ENCODE results near the gene TEX52. TPM values are rescaled to one million over a fixed set of nuclear protein-coding genes. Genes with fewer than 3 reads are reported as not detected.

The TEX52 gene
- total RNA-seq, 1 donor from 2014 or later, result not detected

DNA sequence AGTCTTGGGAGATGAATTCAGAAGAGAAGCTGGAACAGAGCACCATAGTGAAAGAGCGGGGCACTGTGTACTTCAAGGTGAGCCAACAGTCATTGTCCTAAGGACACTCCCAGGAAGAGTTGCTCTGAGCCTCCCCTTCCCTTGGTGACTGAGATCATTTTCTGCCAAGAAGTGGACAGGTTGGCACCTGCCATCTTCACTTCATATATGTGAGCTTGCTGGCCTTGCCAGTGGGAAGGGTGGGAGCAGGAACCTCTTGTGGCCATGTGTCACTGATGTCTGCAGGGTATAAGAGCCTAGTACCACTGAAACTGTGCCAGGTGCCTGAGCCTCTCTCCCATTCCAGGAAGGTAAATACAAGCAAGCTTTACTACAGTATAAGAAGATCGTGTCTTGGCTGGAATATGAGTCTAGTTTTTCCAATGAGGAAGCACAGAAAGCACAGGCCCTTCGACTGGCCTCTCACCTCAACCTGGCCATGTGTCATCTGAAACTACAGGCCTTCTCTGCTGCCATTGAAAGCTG, 56.7 kb downstream of the TEX52 start:
- no peak for DNase-seq (ENCODE audit: low spot score)

Other genes with a start within 250 kb of the TEX52 start
- gene FKBP4, start 62.1 kb downstream of the TEX52 start, total RNA-seq, result 51.3 TPM
- 23.4 TPM for gene ITFG2, start 44.4 kb downstream of the TEX52 start, total RNA-seq
- 1.3 TPM for gene NRIP2, start 22.0 kb downstream of the TEX52 start, total RNA-seq
- 0.51 TPM for gene FOXM1, start 20.1 kb upstream of the TEX52 start, total RNA-seq
- 7.1 TPM for gene RHNO1, start 20.2 kb upstream of the TEX52 start, total RNA-seq
- 18.0 TPM for gene TULP3, start 33.9 kb upstream of the TEX52 start, total RNA-seq
- gene TEAD4, start 102.4 kb upstream of the TEX52 start, total RNA-seq, result 19.2 TPM
- gene TSPAN9, start 220.3 kb upstream of the TEX52 start, total RNA-seq, result 36.9 TPM

Measured in mesenteric fat pad (tissue), 1 donor.